HG03103 (cell line): ENCODE results near the gene POLR2L.

Experiments
- ATAC-seq: cut with Tn5 transposase; IDR thresholded peaks from one replicate; pipeline ENCODE4 v1.9.1; 2021; ENCODE audit warnings: low read depth; ENCODE audit not compliant: unreplicated experiment

POLR2L gene

GRCh38 chr11:797296-798092 lies 44.8 kb downstream of the POLR2L start:
- peak; percentile 48 for ATAC-seq

DNA sequence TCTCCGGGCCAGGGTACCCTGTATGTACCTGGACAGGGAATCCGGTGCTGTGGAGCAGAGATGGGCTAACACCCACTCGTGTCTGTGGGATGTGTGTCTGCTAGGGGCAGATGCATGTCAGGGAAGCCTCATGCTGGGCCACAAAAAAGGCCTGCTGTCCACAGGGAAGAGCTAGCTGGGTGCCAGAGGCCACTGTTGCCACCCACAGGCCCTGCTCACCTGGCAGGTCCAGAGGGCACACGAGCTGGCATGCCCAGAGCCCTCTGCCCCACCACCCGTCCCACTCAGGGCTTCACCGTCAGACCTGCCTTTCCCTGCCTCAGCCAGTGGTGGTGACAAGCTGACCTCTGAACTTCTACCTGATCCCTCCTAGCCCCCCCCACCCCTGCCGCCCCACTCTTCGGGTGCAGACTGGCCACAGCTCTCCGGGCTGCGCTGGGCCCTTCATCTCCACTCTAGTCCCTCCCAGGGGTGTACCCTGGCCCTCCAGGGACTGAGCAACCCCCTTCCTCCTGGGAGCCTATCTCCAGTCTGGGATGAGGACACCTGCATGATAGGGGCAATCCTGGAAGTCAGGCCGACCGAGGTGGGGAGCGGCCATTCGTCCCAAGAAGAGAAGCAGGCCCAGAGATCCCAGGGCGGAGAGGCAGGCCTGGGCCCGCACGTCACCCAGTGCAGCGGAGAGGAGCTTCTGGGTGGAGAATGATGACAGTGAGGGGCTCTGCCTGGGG lies 45.6 kb downstream of the POLR2L start:
- ATAC-seq = no peak

- ATAC-seq = no peak
Observed at GRCh38 chr11:795634-796564, 46.4 kb downstream of the POLR2L start.

GRCh38 chr11:794766-795633 lies 47.3 kb downstream of the POLR2L start:
- no peak for ATAC-seq

- ATAC-seq = no peak
Observed at GRCh38 chr11:794013-794765, 48.1 kb downstream of the POLR2L start.

DNA sequence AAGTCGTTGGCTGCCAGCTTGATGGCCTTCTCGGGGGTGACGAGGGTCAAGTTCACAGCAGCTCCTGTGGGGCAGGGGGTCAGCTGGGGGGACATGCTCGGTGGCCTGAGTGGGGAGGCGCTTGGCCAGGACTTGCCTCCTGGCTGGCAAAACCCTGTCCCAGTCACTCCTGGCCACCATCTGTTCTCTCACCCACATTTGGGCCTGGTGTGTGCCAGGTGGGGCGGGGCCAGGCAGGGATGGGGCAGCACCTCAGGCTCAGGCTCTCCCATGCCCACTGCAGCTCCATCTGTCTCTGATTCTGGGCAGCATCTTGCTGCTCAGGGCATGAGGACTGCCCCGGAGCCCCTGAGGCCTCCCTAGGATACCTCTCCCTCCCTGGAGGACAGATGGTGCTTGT lies 48.8 kb downstream of the POLR2L start:
- ATAC-seq = no peak

DNA sequence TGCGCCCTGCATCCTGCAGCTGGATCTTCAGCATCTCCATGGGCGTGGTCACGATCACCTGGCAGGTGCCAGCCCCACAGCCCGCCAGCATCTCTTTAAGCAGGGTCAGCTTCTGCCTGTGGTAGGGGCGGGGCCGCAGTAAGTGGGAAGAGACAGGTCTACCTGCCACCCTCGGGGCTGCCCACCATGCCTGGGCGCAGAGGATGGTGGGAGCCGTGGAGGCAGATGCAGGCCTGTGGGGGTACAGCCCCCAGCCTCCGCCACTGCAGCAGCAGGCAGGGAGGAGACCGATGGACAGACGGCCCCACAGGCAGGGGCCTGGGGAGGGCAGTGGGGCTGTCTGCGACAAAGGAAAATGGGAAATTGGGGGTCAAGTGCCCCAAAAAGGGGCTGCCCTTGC lies 49.5 kb downstream of the POLR2L start:
- ATAC-seq = no peak

- ATAC-seq = no peak
Observed at GRCh38 chr11:792535-792821, 49.9 kb downstream of the POLR2L start.

GRCh38 chr11:791658-792534 lies 50.4 kb downstream of the POLR2L start:
- no peak for ATAC-seq

DNA sequence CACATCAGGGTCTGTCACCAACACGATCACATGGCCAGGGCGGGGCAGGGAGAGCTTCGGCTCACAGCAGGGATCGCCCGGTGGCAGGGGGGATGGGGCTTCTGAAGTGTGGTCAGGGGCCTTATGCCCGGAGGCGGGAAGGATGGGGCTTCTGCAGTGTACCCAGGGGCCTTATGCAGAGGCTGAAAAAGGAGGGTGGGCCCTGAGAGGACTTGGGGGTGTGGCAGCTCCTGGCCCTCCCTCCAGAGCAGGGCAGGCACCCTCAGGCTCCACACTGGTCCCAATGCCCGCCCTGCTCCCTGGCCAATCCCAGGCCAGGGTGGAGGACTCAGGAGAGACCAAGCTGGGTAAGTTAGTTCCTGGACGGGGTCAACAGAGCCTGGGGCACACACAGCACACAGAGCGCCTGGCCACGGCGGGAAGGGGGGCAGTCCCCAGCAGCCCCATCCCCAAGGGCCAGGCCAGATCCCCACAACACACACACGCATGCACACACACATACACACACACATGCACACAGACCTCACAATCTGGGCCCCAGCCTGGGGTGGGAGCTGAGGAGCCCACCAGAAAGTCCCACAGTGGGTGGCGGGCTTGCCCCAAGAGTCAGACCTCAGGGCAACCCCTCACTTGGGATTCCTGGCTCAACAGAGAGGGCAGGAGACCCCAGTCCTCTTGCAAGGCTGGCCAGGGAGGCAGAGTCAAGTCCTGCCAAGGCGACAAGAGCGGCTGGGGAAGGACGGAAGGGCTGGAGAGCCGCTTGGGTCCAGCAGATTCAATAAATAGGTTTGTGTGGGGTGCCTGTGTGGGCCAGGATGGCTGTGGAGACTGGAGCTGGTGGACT lies 51.4 kb downstream of the POLR2L start:
- ATAC-seq = no peak

DNA sequence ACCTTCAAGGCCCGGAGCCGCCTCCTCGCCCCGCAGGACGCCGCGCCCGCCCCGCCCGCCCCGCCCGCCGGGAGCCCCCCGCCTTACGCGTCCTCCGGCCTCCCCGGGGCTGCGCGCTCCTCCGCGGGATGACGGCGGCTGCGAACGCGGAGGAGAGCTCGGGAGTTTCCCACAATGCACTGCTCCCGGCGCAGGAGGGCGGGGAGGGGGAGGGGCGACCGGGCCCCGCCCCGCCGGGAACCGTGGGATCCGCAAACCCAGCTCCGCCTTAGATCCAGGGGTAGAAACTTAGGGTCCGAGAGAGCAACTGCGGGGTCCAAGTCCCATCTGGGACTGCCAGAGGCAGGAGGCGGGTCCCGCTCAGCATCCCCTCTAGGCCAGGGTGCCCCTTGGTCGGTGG lies 52.4 kb downstream of the POLR2L start, which contains the start of gene CEND1:
Gene CEND1, minus strand, starts transcription at position 148 of the 400 bp plus-strand sequence. CDS start 1,514 bp downstream, outside the sequence.
- ATAC-seq = no peak
